Measurements from ENCODE around the gene ONECUT3.
A peak's percentile ranks its signal among the peaks of the same experiment; 100 is the strongest.
"Not testable (repeated sequence)": the region's sequence is repeated elsewhere in the genome, so short reads cannot be mapped to it uniquely, and the experiment has no call there.

Gene ONECUT3

GRCh38 chr19:1790054-1790792, 36.9 kb downstream of the ONECUT3 start:
- DNase-seq (ENCODE audit: low read depth in 1 of 2, low spot score in 1 of 2), result no peak

GRCh38 chr19:1791879-1792278, 38.6 kb downstream of the ONECUT3 start:
- no peak for DNase-seq (ENCODE audit: low read depth in 1 of 2, low spot score in 1 of 2)

- DNase-seq (ENCODE audit: low read depth in 1 of 2, low spot score in 1 of 2), result no peak
These were observed 41.3 kb downstream of the ONECUT3 start for GRCh38 chr19:1794424-1795172.

GRCh38 chr19:1796395-1797142, 43.3 kb downstream of the ONECUT3 start:
- no peak for DNase-seq (ENCODE audit: low read depth in 1 of 2, low spot score in 1 of 2)

- not testable (repeated sequence) for DNase-seq (ENCODE audit: low read depth in 1 of 2, low spot score in 1 of 2)
These were observed 44.0 kb downstream of the ONECUT3 start for GRCh38 chr19:1797313-1797712.

- DNase-seq (ENCODE audit: low read depth in 1 of 2, low spot score in 1 of 2), result no peak
These were observed 46.5 kb downstream of the ONECUT3 start for GRCh38 chr19:1799695-1800342.

- no peak for DNase-seq (ENCODE audit: low read depth in 1 of 2, low spot score in 1 of 2)
These were observed 51.6 kb downstream of the ONECUT3 start for GRCh38 chr19:1804858-1805257.

GRCh38 chr19:1805401-1806183, 52.3 kb downstream of the ONECUT3 start:
- no peak for DNase-seq (ENCODE audit: low read depth in 1 of 2, low spot score in 1 of 2)

GRCh38 chr19:1806184-1807029, 53.1 kb downstream of the ONECUT3 start:
- no peak for DNase-seq (ENCODE audit: low read depth in 1 of 2, low spot score in 1 of 2)

- DNase-seq (ENCODE audit: low read depth in 1 of 2, low spot score in 1 of 2), result no peak
These were observed 53.9 kb downstream of the ONECUT3 start for GRCh38 chr19:1807030-1807694.

GRCh38 chr19:1807695-1808394, 54.5 kb downstream of the ONECUT3 start:
- no peak for DNase-seq (ENCODE audit: low read depth in 1 of 2, low spot score in 1 of 2)

- no peak for DNase-seq (ENCODE audit: low read depth in 1 of 2, low spot score in 1 of 2)
These were observed 55.1 kb downstream of the ONECUT3 start for GRCh38 chr19:1808395-1808731.

GRCh38 chr19:1809678-1810077, 56.4 kb downstream of the ONECUT3 start:
- no peak for DNase-seq (ENCODE audit: low read depth in 1 of 2, low spot score in 1 of 2)

GRCh38 chr19:1810439-1811160, 57.3 kb downstream of the ONECUT3 start:
- DNase-seq (ENCODE audit: low read depth in 1 of 2, low spot score in 1 of 2), result no peak

- peak; percentile 24 to 36 for DNase-seq (ENCODE audit: low read depth in 1 of 2, low spot score in 1 of 2)
These were observed 58.2 kb downstream of the ONECUT3 start for GRCh38 chr19:1811472-1811894.

GRCh38 chr19:1811942-1812425, 58.7 kb downstream of the ONECUT3 start, which contains the start of gene ATP8B3:
Gene ATP8B3, minus strand, starts transcription at chr19:1812276. Its CDS starts 540 bp downstream, at chr19:1811736.
- peak in 1 of 2 donors; percentile 58 for DNase-seq (ENCODE audit: low read depth in 1 of 2, low spot score in 1 of 2)

- DNase-seq (ENCODE audit: low read depth in 1 of 2, low spot score in 1 of 2), result peak; percentile 62 to 63
These were observed 59.3 kb downstream of the ONECUT3 start for GRCh38 chr19:1812426-1813191.
